Effector CD4-positive, alpha-beta T cell (primary cell): ENCODE results near the gene HCFC1.
"Not testable (repeated sequence)": the region's sequence is repeated elsewhere in the genome, so short reads cannot be mapped to it uniquely, and the experiment has no call there.

Experiments
- DNase-seq: peaks from one replicate; pipeline ENCODE4 v3.0.0-alpha.2; 2020

HCFC1 gene

GRCh38 chrX:154008521-154008920, 36.9 kb upstream of the HCFC1 start:
- no peak for DNase-seq

GRCh38 chrX:154006947-154007346, 35.3 kb upstream of the HCFC1 start:
- no peak for DNase-seq

GRCh38 chrX:154004315-154004714, 32.7 kb upstream of the HCFC1 start:
- DNase-seq, result no peak

- DNase-seq, result no peak
These were observed 30.6 kb upstream of the HCFC1 start for GRCh38 chrX:154002215-154002719.

GRCh38 chrX:154000051-154000450, 28.4 kb upstream of the HCFC1 start:
- DNase-seq, result no peak

GRCh38 chrX:153999359-154000037, 27.9 kb upstream of the HCFC1 start:
- no peak for DNase-seq

GRCh38 chrX:153995504-153995903, 23.9 kb upstream of the HCFC1 start:
- no peak for DNase-seq

- not testable (repeated sequence) for DNase-seq
These were observed 22.8 kb upstream of the HCFC1 start for GRCh38 chrX:153994398-153994797.

- no peak for DNase-seq
These were observed 22.4 kb upstream of the HCFC1 start for GRCh38 chrX:153993978-153994377.

GRCh38 chrX:153993079-153993478, 21.5 kb upstream of the HCFC1 start:
- DNase-seq, result no peak

GRCh38 chrX:153992180-153992579, 20.6 kb upstream of the HCFC1 start:
- DNase-seq, result no peak

GRCh38 chrX:153991013-153991580, 19.5 kb upstream of the HCFC1 start:
- no peak for DNase-seq

- no peak for DNase-seq
These were observed 18.5 kb upstream of the HCFC1 start for GRCh38 chrX:153989973-153990655.

- no peak for DNase-seq
These were observed 16.9 kb upstream of the HCFC1 start for GRCh38 chrX:153988493-153988892.

- no peak for DNase-seq
These were observed 12.9 kb upstream of the HCFC1 start for GRCh38 chrX:153984351-153985178.

GRCh38 chrX:153983321-153983801, 11.7 kb upstream of the HCFC1 start:
- DNase-seq, result no peak

- peak; percentile 49 for DNase-seq
These were observed 10.3 kb upstream of the HCFC1 start for GRCh38 chrX:153981771-153982533.

GRCh38 chrX:153981231-153981630, 9.6 kb upstream of the HCFC1 start:
- DNase-seq, result no peak

GRCh38 chrX:153980394-153980793, 8.8 kb upstream of the HCFC1 start:
- not testable (repeated sequence) for DNase-seq

GRCh38 chrX:153974726-153975286, 3.2 kb upstream of the HCFC1 start:
- no peak for DNase-seq

GRCh38 chrX:153974003-153974725, 2.5 kb upstream of the HCFC1 start:
- DNase-seq, result no peak
